ENCODE results near the gene IFITM5.

IFITM5 gene

GRCh38 chr11:261624-262023 lies 37.7 kb downstream of the IFITM5 start:
- TF ChIP-seq CREB1 (IDR thresholded peaks at IDR 0.05; ENCODE audit: low read depth), result no peak
- no peak for TF ChIP-seq EP300 (IDR thresholded peaks at IDR 0.05; ENCODE audit: borderline replicate concordance)
- TF ChIP-seq TAF1 (IDR thresholded peaks at IDR 0.05; ENCODE audit: low read depth), result no peak
- no peak for TF ChIP-seq TEAD4 (IDR thresholded peaks at IDR 0.05)
- no peak for TF ChIP-seq TCF12 (IDR thresholded peaks at IDR 0.05; ENCODE audit: low read depth)
- no peak for TF ChIP-seq REST (IDR thresholded peaks at IDR 0.05; ENCODE audit: low read depth)

- TF ChIP-seq TCF12 (IDR thresholded peaks at IDR 0.05; ENCODE audit: low read depth), result no peak
- TF ChIP-seq EGR1 (IDR thresholded peaks at IDR 0.05), result no peak
- no peak for TF ChIP-seq FOXM1 (IDR thresholded peaks at IDR 0.05; ENCODE audit: borderline replicate concordance, low read depth)
- no peak for TF ChIP-seq TEAD4 (IDR thresholded peaks at IDR 0.05)
- TF ChIP-seq YY1 (IDR thresholded peaks at IDR 0.05; ENCODE audit: low read depth), result no peak
- no peak for TF ChIP-seq CREB1 (IDR thresholded peaks at IDR 0.05; ENCODE audit: low read depth)
- TF ChIP-seq TAF1 (IDR thresholded peaks at IDR 0.05; ENCODE audit: low read depth), result no peak
- no peak for TF ChIP-seq MAX (IDR thresholded peaks at IDR 0.05)
- TF ChIP-seq USF1 (IDR thresholded peaks at IDR 0.05), result no peak
- TF ChIP-seq RAD21 (IDR thresholded peaks at IDR 0.05; ENCODE audit: low read depth), result no peak
Measured at GRCh38 chr11:259413-259812, 39.9 kb downstream of the IFITM5 start.

GRCh38 chr11:257766-258493 lies 41.4 kb downstream of the IFITM5 start:
- TF ChIP-seq TEAD4 (IDR thresholded peaks at IDR 0.05), result no peak
- no peak for TF ChIP-seq NFIC (IDR thresholded peaks at IDR 0.05)
- TF ChIP-seq RAD21 (IDR thresholded peaks at IDR 0.05; ENCODE audit: low read depth), result peak; percentile 52

GRCh38 chr11:256952-257737 lies 42.2 kb downstream of the IFITM5 start:
- no peak for TF ChIP-seq EP300 (IDR thresholded peaks at IDR 0.05; ENCODE audit: borderline replicate concordance)
- TF ChIP-seq EGR1 (IDR thresholded peaks at IDR 0.05), result no peak
- TF ChIP-seq REST (IDR thresholded peaks at IDR 0.05; ENCODE audit: low read depth), result no peak
- TF ChIP-seq NFIC (IDR thresholded peaks at IDR 0.05), result no peak
- no peak for TF ChIP-seq TCF12 (IDR thresholded peaks at IDR 0.05; ENCODE audit: low read depth)
- TF ChIP-seq TEAD4 (IDR thresholded peaks at IDR 0.05), result no peak
- TF ChIP-seq ZBTB7A (IDR thresholded peaks at IDR 0.05; ENCODE audit: low read depth), result no peak
- TF ChIP-seq TAF1 (IDR thresholded peaks at IDR 0.05; ENCODE audit: low read depth), result no peak
- no peak for TF ChIP-seq MAX (IDR thresholded peaks at IDR 0.05)
- no peak for TF ChIP-seq FOXM1 (IDR thresholded peaks at IDR 0.05; ENCODE audit: borderline replicate concordance, low read depth)
- TF ChIP-seq CREB1 (IDR thresholded peaks at IDR 0.05; ENCODE audit: low read depth), result no peak
- TF ChIP-seq CEBPB (IDR thresholded peaks at IDR 0.05), result no peak

GRCh38 chr11:255816-256215 lies 43.5 kb downstream of the IFITM5 start:
- TF ChIP-seq FOXM1 (IDR thresholded peaks at IDR 0.05; ENCODE audit: borderline replicate concordance, low read depth) (no peak), RAD21 (IDR thresholded peaks at IDR 0.05; ENCODE audit: low read depth) (no peak), EP300 (IDR thresholded peaks at IDR 0.05; ENCODE audit: borderline replicate concordance) (no peak), YY1 (IDR thresholded peaks at IDR 0.05; ENCODE audit: low read depth) (no peak), REST (IDR thresholded peaks at IDR 0.05; ENCODE audit: low read depth) (no peak), EGR1 (IDR thresholded peaks at IDR 0.05) (no peak), TEAD4 (IDR thresholded peaks at IDR 0.05) (no peak), CREB1 (IDR thresholded peaks at IDR 0.05; ENCODE audit: low read depth) (no peak), TAF1 (IDR thresholded peaks at IDR 0.05; ENCODE audit: low read depth) (no peak), CEBPB (IDR thresholded peaks at IDR 0.05) (no peak), USF1 (IDR thresholded peaks at IDR 0.05) (no peak), NFIC (IDR thresholded peaks at IDR 0.05) (no peak), ZBTB7A (IDR thresholded peaks at IDR 0.05; ENCODE audit: low read depth) (no peak), TCF12 (IDR thresholded peaks at IDR 0.05; ENCODE audit: low read depth) (no peak), MAX (IDR thresholded peaks at IDR 0.05) (no peak)
